ENCODE measurements around the gene ZFYVE9.
"Not testable (repeated sequence)": the region's sequence is repeated elsewhere in the genome, so short reads cannot be mapped to it uniquely, and the experiment has no call there.

Gene ZFYVE9

DNA sequence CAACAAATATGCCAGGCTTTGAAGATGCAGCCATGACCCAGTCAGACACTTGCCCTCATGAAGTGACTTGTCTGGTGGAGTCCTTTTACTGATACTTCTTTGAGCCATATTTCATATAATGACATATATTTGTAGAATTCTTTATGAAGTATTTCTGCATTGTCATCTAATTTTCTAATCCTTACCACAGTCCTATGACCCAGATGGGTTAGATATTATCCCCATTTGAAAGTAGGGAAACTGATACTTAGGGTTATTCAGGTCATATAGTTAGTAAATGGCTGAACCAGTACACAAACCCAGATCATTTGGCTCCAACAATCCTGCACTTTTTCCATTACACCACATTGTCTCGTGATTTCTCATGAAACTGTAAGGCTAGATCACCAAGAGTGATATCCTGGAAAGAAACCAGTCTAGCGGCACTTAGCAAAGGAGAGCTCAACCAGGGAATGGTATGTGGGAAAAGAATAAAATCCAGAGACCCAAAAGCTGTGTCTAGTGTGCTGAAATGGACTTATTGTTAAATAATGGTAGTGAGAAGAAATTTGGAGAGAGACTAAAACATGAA is 49.6 kb downstream of the ZFYVE9 start:
- no peak for DNase-seq (ENCODE audit: low read depth in 2 of 2, low spot score in 1 of 2)

DNA sequence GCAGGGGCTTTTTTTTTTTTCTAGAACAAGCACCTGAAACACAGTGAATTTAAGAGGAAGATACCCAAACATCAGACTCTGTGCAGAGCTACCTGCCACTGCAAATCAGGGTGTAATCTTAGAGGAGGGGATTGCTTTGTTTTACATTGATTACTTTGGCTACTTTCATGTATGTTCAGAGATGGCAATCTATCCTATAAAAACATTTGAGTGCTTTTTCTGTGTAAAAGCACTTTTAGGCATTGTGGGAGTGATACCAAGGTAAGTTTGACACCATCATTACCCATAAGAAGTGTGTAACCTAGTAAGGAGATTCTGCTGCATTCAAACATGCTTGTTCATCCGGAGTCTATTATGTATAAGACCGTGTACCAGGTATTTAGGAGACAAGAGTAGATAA is 50.1 kb downstream of the ZFYVE9 start:
- no peak for DNase-seq (ENCODE audit: low read depth in 2 of 2, low spot score in 1 of 2)

DNA sequence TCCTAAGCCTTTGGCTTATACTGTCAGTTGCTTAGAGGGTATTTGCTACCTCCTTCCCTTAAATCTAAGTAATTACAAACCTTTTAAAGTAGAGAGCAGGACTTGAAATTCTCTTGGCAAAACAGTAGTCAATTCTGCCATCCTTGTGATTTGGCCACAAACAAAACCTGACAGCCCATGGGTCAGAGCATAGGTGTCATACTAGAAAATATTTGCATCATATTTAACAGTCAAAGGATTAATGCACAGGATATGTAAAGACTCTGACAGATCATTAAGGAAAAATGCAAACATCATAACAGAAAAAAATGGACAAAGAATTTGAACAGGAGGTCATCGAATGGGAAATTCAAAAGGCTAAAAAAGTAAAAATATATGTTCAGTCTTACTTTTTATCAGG is 50.5 kb downstream of the ZFYVE9 start:
- no peak for DNase-seq (ENCODE audit: low read depth in 2 of 2, low spot score in 1 of 2)

DNA sequence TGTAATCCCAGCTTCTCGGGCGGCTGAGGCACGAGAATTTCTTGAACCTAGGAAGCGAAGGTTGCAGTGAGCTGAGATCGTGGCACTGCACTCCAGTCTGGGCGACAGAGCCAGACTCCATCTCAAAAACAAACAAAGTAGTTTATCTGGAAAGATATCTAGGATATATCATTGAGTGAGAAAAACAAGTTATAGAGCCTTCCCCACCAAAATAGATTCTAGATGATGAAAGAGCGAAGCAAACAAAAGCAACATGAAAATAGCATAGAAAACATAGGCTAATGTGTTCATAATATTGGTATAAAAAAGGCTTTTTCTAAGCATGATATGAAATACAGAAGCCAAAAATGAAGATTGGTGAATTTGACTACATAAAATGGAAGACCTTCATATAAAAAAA is 52.1 kb downstream of the ZFYVE9 start:
- DNase-seq (ENCODE audit: low read depth in 2 of 2, low spot score in 1 of 2), result no peak

DNA sequence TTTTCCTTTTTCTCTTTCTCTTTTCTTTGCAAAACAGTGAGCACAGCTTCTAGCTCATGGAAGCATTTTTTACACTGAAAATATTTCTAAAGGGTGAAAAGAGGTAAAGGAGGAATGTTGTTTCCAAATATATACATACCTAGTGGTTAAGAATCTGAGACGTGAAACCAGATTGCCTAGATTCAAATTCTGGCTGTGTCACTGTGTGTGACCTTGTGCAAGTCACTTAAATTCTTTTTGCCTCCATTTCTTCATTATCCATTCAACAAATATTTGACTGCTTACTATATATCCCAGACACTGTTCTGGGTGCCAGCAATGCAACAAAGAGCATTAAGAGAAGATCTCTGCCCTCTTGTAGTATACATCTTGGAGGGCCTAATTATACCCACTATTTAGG is 53.3 kb downstream of the ZFYVE9 start:
- no peak for DNase-seq (ENCODE audit: low read depth in 2 of 2, low spot score in 1 of 2)

DNA sequence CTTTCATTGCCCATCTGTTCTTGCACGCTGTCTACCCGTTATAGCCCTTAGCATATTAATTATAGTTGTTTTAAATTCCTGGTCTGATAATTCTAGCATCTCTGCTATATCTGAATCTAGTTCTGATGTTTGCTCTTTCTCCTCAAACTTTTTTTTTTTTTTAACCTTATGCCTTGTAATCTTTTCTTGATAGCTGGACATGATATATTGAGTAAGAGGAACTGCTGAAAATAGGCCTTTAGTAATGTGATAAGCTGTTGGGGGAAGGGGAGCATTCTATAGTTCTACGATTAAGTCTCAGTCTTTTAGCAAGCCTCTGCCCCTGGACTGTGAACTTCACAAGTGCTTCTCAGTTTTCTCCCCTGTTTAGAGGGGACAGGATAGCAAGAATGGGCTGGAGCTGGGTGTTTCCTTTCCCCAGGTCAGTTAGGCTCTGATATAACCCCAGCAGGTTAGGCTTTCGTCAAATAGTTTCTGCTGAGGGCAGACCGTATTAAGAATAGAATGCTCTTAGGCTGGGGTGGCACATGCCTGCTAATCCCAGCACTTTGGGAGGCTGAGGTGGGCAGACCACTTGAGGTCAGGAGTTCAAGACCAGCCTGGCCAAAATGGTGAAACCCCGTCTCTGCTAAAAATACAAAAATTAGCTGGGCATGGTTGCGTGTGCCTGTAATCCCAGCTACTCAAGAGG is 62.2 kb downstream of the ZFYVE9 start:
- DNase-seq (ENCODE audit: low read depth in 2 of 2, low spot score in 1 of 2), result no peak

DNA sequence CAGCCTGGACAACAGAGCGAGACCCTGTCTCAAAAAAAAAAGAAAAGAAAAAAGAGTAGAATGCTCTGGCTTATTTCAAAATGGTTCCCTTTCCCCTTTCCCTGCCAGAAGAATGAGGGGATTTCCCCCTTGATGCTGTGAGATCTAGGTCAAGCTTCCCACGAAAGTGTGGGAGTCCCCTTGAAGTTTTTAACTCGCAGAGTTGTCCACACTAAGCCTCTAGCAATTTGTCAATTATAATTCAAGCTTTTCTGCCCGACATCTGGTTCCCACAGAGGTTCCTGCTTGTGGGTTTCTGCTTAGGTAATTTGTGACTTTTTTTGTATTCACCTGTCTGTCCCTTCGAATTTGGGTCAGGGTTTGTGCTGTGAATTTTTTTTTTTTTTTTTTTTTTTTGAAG is 62.8 kb downstream of the ZFYVE9 start:
- DNase-seq (ENCODE audit: low read depth in 2 of 2, low spot score in 1 of 2), result no peak

DNA sequence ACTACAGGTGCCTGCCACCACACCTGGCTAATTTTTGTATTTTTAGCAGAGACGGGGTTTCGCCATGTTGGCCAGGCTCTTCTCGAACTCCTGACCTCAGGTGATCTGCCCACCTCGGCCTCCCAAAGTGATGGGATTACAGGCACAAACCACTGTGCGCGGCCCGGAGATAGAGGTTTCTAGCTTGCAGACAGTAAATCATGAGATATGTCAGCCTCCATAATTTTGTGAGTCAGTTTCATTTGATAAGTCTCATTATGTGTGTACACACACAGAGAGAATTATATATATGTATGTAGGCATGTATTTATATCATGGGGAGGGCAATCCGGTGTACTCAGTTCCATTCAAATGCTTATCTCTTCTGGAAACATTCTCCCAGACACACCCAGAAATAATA is 64.8 kb downstream of the ZFYVE9 start:
- DNase-seq (ENCODE audit: low read depth in 2 of 2, low spot score in 1 of 2), result not testable (repeated sequence)

DNA sequence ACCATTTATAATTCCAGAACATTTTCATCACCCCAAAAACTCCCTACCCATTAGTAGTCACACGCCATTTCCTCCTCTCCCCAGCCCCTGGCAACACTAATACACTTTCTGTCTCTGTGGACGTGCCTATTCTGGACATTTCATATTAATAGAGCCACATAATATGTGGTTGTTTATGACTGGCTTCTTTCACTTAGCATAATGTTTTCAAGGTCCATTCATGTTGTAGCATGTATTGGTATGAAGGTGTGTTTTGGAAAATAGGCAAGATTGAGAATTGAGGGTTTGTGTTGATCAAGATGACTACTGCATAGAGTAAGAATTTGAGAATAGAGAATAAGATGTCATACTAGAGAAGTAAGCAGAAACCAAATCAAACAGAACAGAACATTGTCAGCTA is 67.5 kb downstream of the ZFYVE9 start:
- DNase-seq (ENCODE audit: low read depth in 2 of 2, low spot score in 1 of 2), result no peak

DNA sequence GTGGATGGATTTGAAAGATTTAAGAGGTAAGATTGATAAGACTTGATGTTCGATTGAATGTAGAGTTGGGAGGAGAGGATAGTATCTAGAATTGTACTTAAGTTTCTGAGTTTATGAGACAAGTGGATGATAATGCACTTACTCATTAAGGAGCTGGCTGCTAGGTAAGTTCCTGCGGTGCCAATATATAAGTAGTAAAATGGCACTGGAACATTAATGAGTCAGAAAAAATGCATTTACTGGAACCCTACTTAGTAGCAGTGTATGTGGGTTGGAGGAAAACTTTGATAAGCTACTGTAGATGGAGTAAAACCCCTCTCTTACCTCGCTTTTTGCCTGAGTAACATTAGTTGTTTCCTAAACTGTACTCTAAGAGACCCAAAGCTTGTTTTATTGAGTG is 68.2 kb downstream of the ZFYVE9 start:
- DNase-seq (ENCODE audit: low read depth in 2 of 2, low spot score in 1 of 2), result no peak

DNA sequence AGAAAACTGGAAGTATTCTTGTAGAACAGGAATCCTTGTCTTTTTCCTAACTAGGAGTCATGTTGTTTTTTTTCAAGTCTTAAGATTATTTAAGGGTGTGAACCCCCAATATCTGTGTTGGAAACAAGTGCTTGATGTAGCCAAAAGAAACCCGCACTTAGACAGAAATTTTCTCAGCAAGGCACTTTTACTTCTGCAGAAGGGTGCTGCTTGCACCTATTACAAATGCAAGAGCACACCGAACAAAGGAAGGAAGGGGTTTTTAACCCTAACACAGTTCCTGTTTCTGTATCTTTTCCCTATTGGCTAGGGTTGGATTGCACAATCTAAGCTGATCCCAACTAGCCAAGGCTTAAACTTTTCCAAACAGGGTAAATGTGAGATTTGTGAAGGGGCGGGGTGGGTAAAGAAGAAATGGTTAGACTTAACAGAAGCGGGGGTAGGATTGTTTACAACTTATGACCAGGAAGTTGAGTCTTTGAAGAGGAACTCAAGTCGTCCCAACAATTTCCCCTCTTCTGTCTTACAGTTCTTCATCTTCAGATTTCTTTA is 75.1 kb downstream of the ZFYVE9 start:
- DNase-seq (ENCODE audit: low read depth in 2 of 2, low spot score in 1 of 2), result no peak

DNA sequence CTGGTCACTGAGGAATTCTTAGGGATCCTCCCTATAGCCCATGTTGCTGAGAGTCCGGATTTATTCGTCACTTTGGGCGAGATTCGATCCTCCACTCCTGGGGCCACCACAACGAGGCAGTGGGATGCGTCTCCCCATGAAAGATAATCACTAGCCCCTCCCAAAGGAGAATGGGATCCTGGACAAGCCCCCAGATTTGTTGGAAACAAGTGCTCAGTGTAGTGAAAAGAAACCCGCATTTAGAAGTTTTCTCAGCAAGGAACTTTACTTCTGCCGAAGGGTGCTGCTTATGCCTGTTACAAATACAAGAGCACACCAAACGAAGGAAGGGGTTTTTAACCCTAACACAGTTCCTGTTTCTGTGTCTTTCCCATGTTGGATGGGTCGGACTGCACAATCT is 83.3 kb downstream of the ZFYVE9 start:
- DNase-seq (ENCODE audit: low read depth in 2 of 2, low spot score in 1 of 2), result no peak

DNA sequence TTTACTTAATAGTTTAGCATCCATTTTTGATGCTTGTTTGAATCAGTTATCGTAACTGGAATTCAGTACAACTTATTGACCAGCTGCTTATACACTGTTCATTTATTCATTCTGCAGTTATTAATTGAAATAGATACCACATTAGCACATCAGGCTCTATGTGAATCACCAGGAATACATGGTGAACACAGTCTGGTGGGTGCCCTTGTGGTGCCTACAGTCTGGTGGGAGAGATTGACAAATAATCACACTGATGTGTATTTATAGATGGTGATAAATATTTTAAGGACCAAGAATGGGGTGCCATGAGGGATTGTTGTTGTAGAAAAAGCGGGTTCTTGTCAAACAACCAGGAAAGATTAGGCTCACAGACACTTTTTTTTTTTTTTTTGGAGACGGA is 87.6 kb downstream of the ZFYVE9 start:
- DNase-seq (ENCODE audit: low read depth in 2 of 2, low spot score in 1 of 2), result no peak

DNA sequence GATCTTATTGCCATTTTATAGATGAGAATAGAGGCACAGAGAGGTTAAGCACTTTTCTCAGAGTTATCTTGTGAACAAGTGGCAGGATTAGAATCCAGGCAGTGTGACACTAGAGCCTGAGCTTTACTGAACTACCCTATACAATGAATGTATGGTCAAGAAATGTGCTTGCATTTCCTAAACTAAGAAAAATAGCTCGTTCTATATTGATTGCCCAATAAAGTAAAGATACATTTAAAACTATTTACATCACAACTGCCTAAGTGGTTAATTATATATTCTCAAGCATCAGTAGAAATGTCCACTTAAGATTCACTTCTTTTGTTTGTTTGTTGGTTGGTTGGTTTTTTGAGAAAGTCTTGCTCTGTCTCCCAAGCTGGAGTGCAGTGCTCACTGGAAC is 91.6 kb downstream of the ZFYVE9 start:
- DNase-seq (ENCODE audit: low read depth in 2 of 2, low spot score in 1 of 2), result no peak

DNA sequence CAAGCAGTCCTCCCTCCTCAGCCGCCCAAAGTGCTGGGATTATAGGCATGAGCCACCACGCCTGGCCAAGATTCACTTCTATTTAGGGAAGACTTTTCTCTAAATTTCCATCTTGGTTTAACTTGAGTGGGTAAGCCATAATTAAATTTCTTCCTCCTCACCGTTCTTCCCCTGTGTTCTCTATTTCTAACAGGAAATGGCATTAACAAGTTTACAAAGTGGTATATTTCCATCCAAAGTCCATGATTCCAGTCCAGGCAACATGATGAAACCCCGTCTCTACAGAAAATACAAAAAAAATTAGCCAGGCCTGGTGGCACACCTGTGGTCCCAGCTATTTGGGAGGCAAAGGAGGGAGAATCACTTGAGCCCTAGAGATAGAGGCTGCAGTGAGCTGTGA is 92.1 kb downstream of the ZFYVE9 start:
- DNase-seq (ENCODE audit: low read depth in 2 of 2, low spot score in 1 of 2), result no peak

DNA sequence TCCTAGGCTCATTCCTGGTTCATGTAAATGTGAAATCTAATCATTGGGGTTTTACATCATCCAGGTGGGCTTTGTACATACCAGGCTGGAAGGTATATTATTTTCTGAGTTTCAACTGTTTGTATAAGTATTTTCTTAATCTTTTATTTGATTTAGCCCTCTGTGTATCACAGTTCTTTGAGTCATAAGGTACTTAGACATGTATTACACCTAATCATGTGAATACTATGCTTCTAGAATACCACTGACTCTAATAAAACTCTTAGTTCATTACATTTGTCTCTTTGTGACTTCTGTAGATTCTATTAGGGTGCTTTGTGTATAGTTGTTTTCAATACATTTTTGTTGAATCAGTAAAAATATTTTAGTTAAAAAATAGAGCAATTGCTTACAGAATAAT is 92.8 kb downstream of the ZFYVE9 start:
- no peak for DNase-seq (ENCODE audit: low read depth in 2 of 2, low spot score in 1 of 2)

DNA sequence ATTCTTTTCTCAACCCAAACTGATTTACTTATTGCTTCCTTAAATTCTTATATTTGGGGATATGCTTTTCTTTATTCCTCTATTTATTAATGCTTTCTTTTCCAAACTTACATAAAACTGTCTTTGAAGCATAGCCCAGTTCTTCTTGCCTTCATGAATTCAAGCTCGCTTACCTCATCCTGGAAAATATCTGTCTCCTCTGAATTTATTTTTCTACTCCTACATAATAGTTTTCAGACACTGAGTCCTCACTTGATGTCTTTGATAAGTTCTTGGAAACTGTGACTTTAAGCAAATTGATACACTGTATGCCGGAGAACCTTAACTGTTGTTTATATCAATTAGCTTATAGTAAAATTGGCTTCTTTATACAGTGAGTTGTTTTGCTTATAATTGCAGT is 93.8 kb downstream of the ZFYVE9 start:
- no peak for DNase-seq (ENCODE audit: low read depth in 2 of 2, low spot score in 1 of 2)

DNA sequence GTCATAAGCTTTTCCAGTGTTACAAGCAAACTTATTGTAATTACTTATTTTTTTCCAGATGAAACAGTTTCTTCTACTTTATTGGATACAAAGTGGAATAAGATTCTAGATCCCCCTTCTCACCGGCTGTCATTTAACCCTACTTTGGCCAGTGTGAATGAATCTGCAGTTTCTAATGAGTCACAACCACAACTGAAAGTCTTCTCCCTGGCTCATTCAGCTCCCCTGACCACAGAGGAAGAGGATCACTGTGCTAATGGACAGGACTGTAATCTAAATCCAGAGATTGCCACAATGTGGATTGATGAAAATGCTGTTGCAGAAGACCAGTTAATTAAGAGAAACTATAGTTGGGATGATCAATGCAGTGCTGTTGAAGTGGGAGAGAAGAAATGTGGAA is 95.5 kb downstream of the ZFYVE9 start:
- no peak for DNase-seq (ENCODE audit: low read depth in 2 of 2, low spot score in 1 of 2)

DNA sequence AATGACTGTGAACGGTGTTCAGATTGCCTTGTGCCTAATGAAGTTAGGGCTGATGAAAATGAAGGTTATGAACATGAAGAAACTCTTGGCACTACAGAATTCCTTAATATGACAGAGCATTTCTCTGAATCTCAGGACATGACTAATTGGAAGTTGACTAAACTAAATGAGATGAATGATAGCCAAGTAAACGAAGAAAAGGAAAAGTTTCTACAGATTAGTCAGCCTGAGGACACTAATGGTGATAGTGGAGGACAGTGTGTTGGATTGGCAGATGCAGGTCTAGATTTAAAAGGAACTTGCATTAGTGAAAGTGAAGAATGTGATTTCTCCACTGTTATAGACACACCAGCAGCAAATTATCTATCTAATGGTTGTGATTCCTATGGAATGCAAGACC is 96.6 kb downstream of the ZFYVE9 start:
- DNase-seq (ENCODE audit: low read depth in 2 of 2, low spot score in 1 of 2), result no peak

DNA sequence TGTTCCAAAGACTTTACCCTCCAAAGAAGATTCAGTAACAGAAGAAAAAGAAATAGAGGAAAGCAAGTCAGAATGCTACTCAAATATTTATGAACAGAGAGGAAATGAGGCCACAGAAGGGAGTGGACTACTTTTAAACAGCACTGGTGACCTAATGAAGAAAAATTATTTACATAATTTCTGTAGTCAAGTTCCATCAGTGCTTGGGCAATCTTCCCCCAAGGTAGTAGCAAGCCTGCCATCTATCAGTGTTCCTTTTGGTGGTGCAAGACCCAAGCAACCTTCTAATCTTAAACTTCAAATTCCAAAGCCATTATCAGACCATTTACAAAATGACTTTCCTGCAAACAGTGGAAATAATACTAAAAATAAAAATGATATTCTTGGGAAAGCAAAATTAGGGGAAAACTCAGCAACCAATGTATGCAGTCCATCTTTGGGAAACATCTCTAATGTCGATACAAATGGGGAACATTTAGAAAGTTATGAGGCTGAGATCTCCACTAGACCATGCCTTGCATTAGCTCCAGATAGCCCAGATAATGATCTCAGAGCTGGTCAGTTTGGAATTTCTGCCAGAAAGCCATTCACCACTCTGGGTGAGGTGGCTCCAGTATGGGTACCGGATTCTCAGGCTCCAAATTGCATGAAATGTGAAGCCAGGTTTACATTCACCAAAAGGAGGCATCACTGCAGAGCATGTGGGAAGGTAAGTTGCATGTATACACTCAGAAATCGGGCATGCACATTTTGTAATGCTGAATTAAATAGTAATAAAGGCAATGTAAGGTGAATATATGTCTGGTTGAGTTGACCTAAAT is 97.2 kb downstream of the ZFYVE9 start:
- DNase-seq (ENCODE audit: low read depth in 2 of 2, low spot score in 1 of 2), result no peak

DNA sequence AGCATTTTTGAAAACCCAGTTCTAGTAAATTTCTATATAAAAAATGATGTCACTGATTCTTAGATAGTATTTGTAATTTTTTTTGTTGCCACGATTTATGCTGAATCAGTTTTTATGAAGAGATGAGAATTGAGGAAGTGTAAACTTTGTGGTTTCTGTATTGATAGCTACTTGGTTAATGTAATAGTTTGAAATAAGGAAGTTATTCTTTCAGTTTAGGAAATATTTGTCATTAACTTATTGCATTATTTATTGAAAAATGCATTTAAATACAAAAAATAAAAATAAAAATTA is 97.8 kb downstream of the ZFYVE9 start:
- no peak for DNase-seq (ENCODE audit: low read depth in 2 of 2, low spot score in 1 of 2)

DNA sequence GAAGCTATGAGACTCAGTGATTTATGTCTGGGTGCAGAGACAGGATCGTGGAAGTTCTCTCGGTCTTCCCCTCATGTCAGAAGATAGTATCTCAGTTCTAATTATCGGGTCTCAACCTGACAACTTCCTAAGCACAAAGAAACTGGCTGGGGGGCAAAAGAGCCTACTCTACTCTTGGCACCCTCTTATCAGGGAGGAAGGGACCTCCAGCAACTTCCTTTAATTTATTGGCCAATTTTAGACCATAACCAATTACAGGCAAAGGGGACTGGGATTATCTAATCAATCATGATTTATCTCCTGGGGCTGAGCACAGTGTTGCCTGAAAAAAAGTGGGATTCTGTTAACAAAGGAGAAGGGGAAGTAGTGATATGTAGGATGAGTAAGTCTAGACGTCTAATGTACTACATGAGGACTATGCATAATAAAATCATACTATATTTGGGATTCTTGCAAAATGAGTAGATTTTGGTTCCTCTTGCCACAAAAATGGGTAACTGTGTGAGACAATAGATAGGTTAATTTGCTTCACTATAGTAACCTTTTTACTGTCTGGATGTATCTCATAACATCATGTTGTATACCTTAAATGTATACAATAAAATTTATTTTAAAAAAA is 98.8 kb downstream of the ZFYVE9 start:
- DNase-seq (ENCODE audit: low read depth in 2 of 2, low spot score in 1 of 2), result no peak
